Measurements from ENCODE around the gene PAOX.

DNA sequence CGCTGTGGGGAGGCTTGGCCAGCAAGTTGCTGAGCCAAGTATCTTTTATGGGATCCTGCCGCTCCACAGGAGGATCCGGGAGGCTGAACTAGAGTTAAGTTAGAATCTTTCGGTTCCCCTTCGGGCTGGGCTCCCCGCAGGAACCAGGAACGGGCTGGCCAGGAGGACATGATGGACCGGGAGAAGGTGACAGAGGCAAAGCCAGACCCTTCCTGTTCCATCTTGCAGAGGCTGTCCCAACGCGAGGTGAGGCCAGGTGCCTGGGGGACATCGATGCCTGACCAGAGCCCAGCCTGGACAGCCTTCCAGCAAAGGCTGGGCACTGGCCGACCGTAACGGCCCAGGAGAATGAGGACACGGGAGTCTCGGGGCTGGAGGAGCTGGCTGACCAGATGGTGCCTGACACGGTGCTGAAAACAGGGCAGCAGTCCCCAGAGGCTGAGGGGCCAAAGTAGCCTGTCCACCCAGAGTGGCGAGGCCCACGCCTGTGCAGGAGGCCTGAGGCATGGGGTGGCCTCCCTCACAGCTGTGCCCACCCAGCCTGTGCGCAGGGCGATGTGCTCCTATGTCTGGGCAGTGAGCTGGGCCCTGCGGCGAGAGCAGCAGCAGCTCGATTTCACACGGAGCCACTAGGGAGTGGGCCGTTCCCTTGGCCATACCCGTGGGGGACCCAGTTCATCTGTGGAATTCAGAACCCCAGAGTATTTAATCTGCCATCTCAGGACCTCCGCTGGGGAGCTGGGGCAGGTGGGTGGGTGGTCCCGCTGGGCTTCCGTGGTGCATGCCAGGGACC is 1.8 kb upstream of the PAOX start:
- no peak for TF ChIP-seq TAF1 (IDR thresholded peaks at IDR 0.05; ENCODE audit: low read depth, low read length)
- TF ChIP-seq POLR2A (IDR thresholded peaks at IDR 0.05; ENCODE audit: low read depth, low read length): no peak
